Brain microvascular endothelial cell (primary cell): ENCODE measurements around the gene FAM228B.

ENCODE experiments used
- DNase-seq: peaks from one replicate; pipeline ENCODE4 v3.0.0-alpha.2; 2020
- H3K27ac ChIP-seq: fragments of 250-450 bp; sonication (Bioruptor Pico); 2 replicates; pipeline ENCODE4 v1.5.1; 2020; ENCODE audit warnings: mild to moderate bottlenecking, moderate library complexity
- H3K27me3 ChIP-seq: fragments of 250-450 bp; sonication (Bioruptor Pico); replicated peaks from 2 replicates; pipeline ENCODE4 v1.5.1; 2020; ENCODE audit warnings: mild to moderate bottlenecking
- H3K36me3 ChIP-seq: fragments of 250-450 bp; sonication (Bioruptor Pico); replicated peaks from 2 replicates; pipeline ENCODE4 v1.5.1; 2020; ENCODE audit warnings: mild to moderate bottlenecking
- H3K4me3 ChIP-seq: 2 replicates; pipeline ENCODE4 v1.5.1; 2011; ENCODE audit warnings: low read depth, mild to moderate bottlenecking, control low read depth, low read length, moderate library complexity
- CTCF ChIP-seq: IDR thresholded peaks from 2 replicates; pipeline ENCODE4 v1.5.1; 2011; ENCODE audit warnings: low read depth, mild to moderate bottlenecking, moderate library complexity, low read length, control low read depth, inconsistent platforms; ENCODE audit errors: missing control alignments
- in situ Hi-C: cut with HindIII; loops from 2 replicates; pipeline ENCODE4 v1.10.0; 2017; ENCODE audit warnings: low sequenced_read_pairs, low pct_ligation_motif_present

FAM228B gene

GRCh38 chr2:24077535-24077877, 45.8 kb upstream of the FAM228B start:
- peak overlapping the region; percentile 32 for H3K27ac ChIP-seq
- peaks cover 14% of the 10 kb centered on the region for H3K36me3 ChIP-seq
- in situ Hi-C loops, result no loop called here
- no peak for TF ChIP-seq CTCF
- H3K27me3 ChIP-seq, result no peaks in the 10 kb centered on the region
- H3K4me3 ChIP-seq, result peak overlapping the region; percentile 94
- DNase-seq, result no peak

DNA sequence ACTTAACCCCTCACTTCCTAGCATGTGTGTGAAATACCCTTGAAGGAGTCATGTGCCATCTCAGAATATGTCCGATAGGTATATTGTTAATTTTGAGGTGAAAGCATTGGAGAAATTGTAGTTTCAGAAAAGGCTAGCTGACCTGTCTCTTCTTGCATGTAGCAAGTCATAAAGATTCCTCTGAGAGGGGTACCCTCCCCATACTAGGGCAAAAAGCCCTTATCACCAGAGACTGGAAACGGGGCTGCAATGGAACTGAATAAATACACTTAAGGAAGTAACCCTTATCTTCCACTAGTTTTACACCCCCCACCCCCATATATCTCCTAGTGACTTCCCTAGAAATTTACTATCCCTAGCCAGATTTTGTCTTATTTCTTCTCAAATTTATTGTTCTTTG, 45.4 kb upstream of the FAM228B start:
- peaks cover 16% of the 10 kb centered on the region for H3K36me3 ChIP-seq
- peak overlapping the region; percentile 94 for H3K4me3 ChIP-seq
- no peak overlapping the region for H3K27ac ChIP-seq
- DNase-seq, result no peak
- TF ChIP-seq CTCF, result no peak
- H3K27me3 ChIP-seq, result no peaks in the 10 kb centered on the region
- in situ Hi-C loops, result no loop called here

DNA sequence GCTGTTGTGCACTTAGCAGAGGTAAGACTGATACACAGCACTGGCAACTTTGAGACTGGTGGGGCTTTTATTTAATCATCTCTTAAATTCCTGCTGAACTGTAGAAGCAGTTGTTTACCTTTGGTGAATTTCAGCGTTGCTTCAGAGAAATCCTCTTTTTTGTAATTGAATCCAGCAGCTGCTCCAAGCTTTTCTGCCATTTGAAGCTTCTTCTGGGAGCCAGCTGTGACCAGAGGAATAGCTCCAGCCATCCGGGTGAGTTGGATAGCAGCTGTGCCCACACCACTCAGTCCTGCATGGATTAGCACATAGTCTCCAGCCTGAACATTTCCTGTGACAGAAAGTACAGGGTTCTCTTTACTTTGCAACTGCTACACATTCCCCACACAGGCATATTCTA, 42.6 kb upstream of the FAM228B start:
- no peak for TF ChIP-seq CTCF
- no peak overlapping the region for H3K4me3 ChIP-seq
- in situ Hi-C loops, result no loop called here
- no peaks in the 10 kb centered on the region for H3K27me3 ChIP-seq
- H3K36me3 ChIP-seq, result peaks cover 14% of the 10 kb centered on the region
- no peak for DNase-seq
- no peak overlapping the region for H3K27ac ChIP-seq

DNA sequence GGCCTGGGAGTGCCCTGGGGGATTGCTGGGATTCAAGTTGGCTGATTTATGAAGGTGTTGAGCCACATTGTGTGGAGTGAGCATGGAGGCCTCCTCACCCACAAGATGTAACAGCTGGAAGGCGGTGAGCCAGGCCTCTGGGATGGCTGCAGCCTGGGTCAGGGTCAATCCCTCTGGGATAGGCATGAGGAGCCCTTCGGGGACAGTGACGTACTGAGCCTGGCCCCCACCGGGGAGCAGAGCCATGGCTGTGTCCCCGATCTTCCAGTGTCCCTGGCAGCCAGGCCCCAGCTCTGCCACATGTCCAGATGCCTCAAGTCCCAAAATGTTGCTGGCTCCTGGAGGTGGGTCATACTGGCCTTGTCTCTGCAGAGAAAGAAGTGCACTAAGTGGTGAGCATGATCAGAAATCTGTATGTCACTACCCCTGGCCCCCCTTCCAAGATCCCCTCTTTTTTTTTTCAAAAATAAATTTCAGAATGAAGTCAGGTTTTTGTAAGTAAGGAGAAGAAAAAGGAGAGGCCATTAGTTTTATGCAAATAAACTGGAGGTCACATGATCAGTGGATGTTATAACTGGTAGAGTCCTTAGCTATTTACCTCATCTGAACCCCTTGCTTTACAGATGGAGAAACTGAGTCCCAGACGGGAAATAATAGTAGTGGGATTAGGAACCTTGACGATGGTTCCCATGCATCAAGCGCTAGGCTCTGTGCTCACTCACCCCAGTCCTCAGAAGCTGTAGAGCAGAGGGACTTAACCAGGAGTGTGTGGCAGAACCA, 40.3 kb upstream of the FAM228B start:
- H3K4me3 ChIP-seq, result peak overlapping the region; percentile 78
- DNase-seq, result no peak
- peaks cover 14% of the 10 kb centered on the region for H3K36me3 ChIP-seq
- in situ Hi-C loops, result no loop called here
- TF ChIP-seq CTCF, result no peak
- H3K27me3 ChIP-seq, result no peaks in the 10 kb centered on the region
- peak overlapping the region; percentile 52 for H3K27ac ChIP-seq

DNA sequence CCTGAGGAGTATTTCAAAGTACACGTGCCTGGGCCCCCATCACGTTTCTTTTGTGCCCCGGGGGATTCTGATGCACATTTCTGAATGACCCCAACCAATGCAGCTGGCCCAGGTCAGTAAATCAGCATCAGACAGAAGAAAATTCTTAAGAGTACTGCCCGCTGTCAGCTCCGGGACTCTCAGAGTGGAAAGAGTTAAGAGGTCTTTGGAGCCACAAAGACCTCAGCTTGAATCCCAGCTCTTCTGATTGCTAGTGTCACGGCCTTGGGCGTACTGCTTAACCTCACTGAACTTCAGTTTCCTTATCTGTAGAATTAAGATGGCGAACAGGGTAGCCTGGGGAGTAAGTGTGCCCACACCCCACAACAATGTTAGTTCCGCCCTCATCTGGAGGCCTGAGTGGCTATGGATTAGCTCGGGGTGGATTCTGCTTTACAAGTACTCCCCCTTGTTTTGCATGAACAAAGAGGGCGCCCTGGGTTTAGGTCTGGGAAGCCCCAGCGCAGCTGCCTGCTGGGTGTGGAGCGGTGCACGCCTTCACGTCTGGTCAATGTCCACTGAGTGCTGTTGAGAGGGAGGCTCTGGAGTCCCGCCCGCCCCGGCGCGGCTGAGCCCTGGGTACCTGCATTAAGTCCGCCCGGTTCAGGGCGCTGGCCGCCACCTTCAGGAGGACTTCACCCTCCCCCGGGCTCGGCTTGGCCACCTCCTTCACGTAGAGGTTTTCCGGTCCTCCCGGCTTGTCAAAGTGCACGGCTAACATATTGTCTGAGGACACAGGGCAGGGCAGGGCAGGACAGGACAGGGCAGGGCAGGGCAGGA, 39.5 kb upstream of the FAM228B start:
- H3K36me3 ChIP-seq, result peaks cover 14% of the 10 kb centered on the region
- peak overlapping the region; percentile 78 for H3K4me3 ChIP-seq
- no peaks in the 10 kb centered on the region for H3K27me3 ChIP-seq
- H3K27ac ChIP-seq, result peak overlapping the region; percentile 52
- peak; percentile 28 for TF ChIP-seq CTCF
- in situ Hi-C loops, result no loop called here
- DNase-seq, result peak; percentile 65
